GM19452 (cell line): ENCODE data around the gene GM2A.
A peak's percentile ranks its signal among the peaks of the same experiment; 100 is the strongest.
"Not testable (repeated sequence)": the region's sequence is repeated elsewhere in the genome, so short reads cannot be mapped to it uniquely, and the experiment has no call there.

Experiments used
- ATAC-seq: cut with Tn5 transposase; IDR thresholded peaks from one replicate; pipeline ENCODE4 v1.9.1; 2021; ENCODE audit not compliant: unreplicated experiment

GM2A gene

GRCh38 chr5:151251001-151251551 lies 1.9 kb upstream of the GM2A start:
- ATAC-seq, result no peak

GRCh38 chr5:151251621-151252020 lies 1.4 kb upstream of the GM2A start:
- ATAC-seq, result no peak

GRCh38 chr5:151253605-151253950 lies 593 bp downstream of the GM2A start:
- ATAC-seq, result no peak

GRCh38 chr5:151254556-151254955 lies 1.6 kb downstream of the GM2A start:
- no peak for ATAC-seq

GRCh38 chr5:151254990-151255389 lies 2.0 kb downstream of the GM2A start:
- not testable (repeated sequence) for ATAC-seq

GRCh38 chr5:151255621-151256286 lies 2.8 kb downstream of the GM2A start:
- peak; percentile 42 for ATAC-seq

- ATAC-seq, result peak; percentile 31
These were observed 4.8 kb downstream of the GM2A start for GRCh38 chr5:151257731-151258181.

GRCh38 chr5:151258201-151258611 lies 5.2 kb downstream of the GM2A start:
- no peak for ATAC-seq

GRCh38 chr5:151258816-151259215 lies 5.8 kb downstream of the GM2A start:
- no peak for ATAC-seq

- ATAC-seq, result no peak
These were observed 6.9 kb downstream of the GM2A start for GRCh38 chr5:151259931-151260330.

- no peak for ATAC-seq
These were observed 9.5 kb downstream of the GM2A start for GRCh38 chr5:151262532-151262931.

GRCh38 chr5:151264113-151264512 lies 11.1 kb downstream of the GM2A start:
- peak; percentile 42 for ATAC-seq

- no peak for ATAC-seq
These were observed 14.7 kb downstream of the GM2A start for GRCh38 chr5:151267491-151268260.

- ATAC-seq, result peak; percentile 87
These were observed 17.6 kb downstream of the GM2A start for GRCh38 chr5:151270599-151270998.

GRCh38 chr5:151271336-151271735 lies 18.4 kb downstream of the GM2A start:
- ATAC-seq, result no peak

- ATAC-seq, result no peak
These were observed 21.7 kb downstream of the GM2A start for GRCh38 chr5:151274666-151275065.

GRCh38 chr5:151275803-151276202 lies 22.8 kb downstream of the GM2A start:
- no peak for ATAC-seq

- no peak for ATAC-seq
These were observed 25.9 kb downstream of the GM2A start for GRCh38 chr5:151278845-151279244.

- no peak for ATAC-seq
These were observed 27.5 kb downstream of the GM2A start for GRCh38 chr5:151280443-151280842.

GRCh38 chr5:151281001-151281639 lies 28.1 kb downstream of the GM2A start:
- no peak for ATAC-seq

GRCh38 chr5:151283120-151283825 lies 30.3 kb downstream of the GM2A start:
- no peak for ATAC-seq
